ENCODE measurements around the gene PFKFB3.

The PFKFB3 gene

GRCh38 chr10:6216916-6217315 is 14.2 kb downstream of the PFKFB3 start:
- peaks cover 33% of the 10 kb centered on the region for H3K79me2 ChIP-seq (ENCODE audit: control insufficient read depth, low read length)
- H3K9me2 ChIP-seq (replicated peaks; ENCODE audit: control insufficient read depth, low read length) = no peaks in the 10 kb centered on the region
- no peak overlapping the region for H3K27ac ChIP-seq (ENCODE audit: low read depth, low read length)
- H3K4me2 ChIP-seq (ENCODE audit: low read length) = no peak overlapping the region
- H3K27me3 ChIP-seq (ENCODE audit: control insufficient read depth, low read length) = no peaks in the 10 kb centered on the region
- no peak for TF ChIP-seq EZH2phosphoT487 (IDR thresholded peaks at IDR 0.05; ENCODE audit: borderline replicate concordance, low read length)
- no peak for TF ChIP-seq CTCF (IDR thresholded peaks at IDR 0.05; ENCODE audit: low read depth, low read length, poor library complexity, severe bottlenecking)
- H3K9me3 ChIP-seq (ENCODE audit: control insufficient read depth, insufficient read depth, low read length) = no peaks in the 10 kb centered on the region
- no peaks in the 10 kb centered on the region for H3F3A ChIP-seq (ENCODE audit: control insufficient read depth, insufficient read depth)
- no peak overlapping the region for H3K4me3 ChIP-seq (ENCODE audit: low read length)
- H4K20me1 ChIP-seq (ENCODE audit: control insufficient read depth, insufficient read depth, low read depth, low read length) = peaks cover 4% of the 10 kb centered on the region; the same call in 1 of the 2 replicates
- peaks cover 94% of the 10 kb centered on the region for H3K36me3 ChIP-seq (ENCODE audit: control insufficient read depth, low read length)
- no peaks in the 10 kb centered on the region for H3K4me1 ChIP-seq (ENCODE audit: control insufficient read depth, low read length)

- Histone ChIP-seq H3K4me2 (ENCODE audit: low read length) (no peak overlapping the region), H3F3A (ENCODE audit: control insufficient read depth, insufficient read depth) (no peaks in the 10 kb centered on the region), H3K9me3 (ENCODE audit: control insufficient read depth, insufficient read depth, low read length) (no peaks in the 10 kb centered on the region), H3K4me1 (ENCODE audit: control insufficient read depth, low read length) (no peaks in the 10 kb centered on the region), H3K27me3 (ENCODE audit: control insufficient read depth, low read length) (no peaks in the 10 kb centered on the region), H3K4me3 (ENCODE audit: low read length) (no peak overlapping the region), H3K27ac (ENCODE audit: low read depth, low read length) (no peak overlapping the region), H3K36me3 (ENCODE audit: control insufficient read depth, low read length) (peaks cover 96% of the 10 kb centered on the region), H4K20me1 (ENCODE audit: control insufficient read depth, insufficient read depth, low read depth, low read length) (no peaks in the 10 kb centered on the region), H3K79me2 (ENCODE audit: control insufficient read depth, low read length) (peaks cover 26% of the 10 kb centered on the region), H3K9me2 (replicated peaks; ENCODE audit: control insufficient read depth, low read length) (no peaks in the 10 kb centered on the region)
- no peak for TF ChIP-seq CTCF (IDR thresholded peaks at IDR 0.05; ENCODE audit: low read depth, low read length, poor library complexity, severe bottlenecking)
- no peak for TF ChIP-seq EZH2phosphoT487 (IDR thresholded peaks at IDR 0.05; ENCODE audit: borderline replicate concordance, low read length)
Measured at GRCh38 chr10:6217611-6218010, 14.9 kb downstream of the PFKFB3 start.

GRCh38 chr10:6218692-6219493 is 16.2 kb downstream of the PFKFB3 start:
- Histone ChIP-seq H3K4me1 (ENCODE audit: control insufficient read depth, low read length) (no peaks in the 10 kb centered on the region), H3K27me3 (ENCODE audit: control insufficient read depth, low read length) (no peaks in the 10 kb centered on the region), H3K36me3 (ENCODE audit: control insufficient read depth, low read length) (peaks cover 96% of the 10 kb centered on the region), H3K9me3 (ENCODE audit: control insufficient read depth, insufficient read depth, low read length) (no peaks in the 10 kb centered on the region), H3K79me2 (ENCODE audit: control insufficient read depth, low read length) (peaks cover 13% of the 10 kb centered on the region), H3F3A (ENCODE audit: control insufficient read depth, insufficient read depth) (no peaks in the 10 kb centered on the region), H3K4me3 (ENCODE audit: low read length) (no peak overlapping the region), H3K4me2 (ENCODE audit: low read length) (no peak overlapping the region), H4K20me1 (ENCODE audit: control insufficient read depth, insufficient read depth, low read depth, low read length) (no peaks in the 10 kb centered on the region), H3K9me2 (replicated peaks; ENCODE audit: control insufficient read depth, low read length) (no peaks in the 10 kb centered on the region), H3K27ac (ENCODE audit: low read depth, low read length) (no peak overlapping the region)
- TF ChIP-seq EZH2phosphoT487 (IDR thresholded peaks at IDR 0.05; ENCODE audit: borderline replicate concordance, low read length) = no peak
- TF ChIP-seq CTCF (IDR thresholded peaks at IDR 0.05; ENCODE audit: low read depth, low read length, poor library complexity, severe bottlenecking) = no peak
